SK-N-SH (cell line): ENCODE measurements around the gene SLC5A2. TPM values are rescaled to one million over a fixed set of nuclear protein-coding genes. Genes with fewer than 3 reads are reported as not detected.

Experiments used
- CTCF ChIA-PET: fragments of 300-600, 350-600 bp; formaldehyde crosslinking; extraction: SDS; loops from one replicate; lab custom pipeline; 2021; lab: Yijun Ruan, JAX
- POLR2A ChIA-PET: fragments of 350-600 bp; sonication (Branson Sonifier 250); formaldehyde crosslinking; extraction: SDS; loops from one replicate; lab custom pipeline; 2020; ENCODE audit warnings: antibody characterized with exemption, inconsistent platforms; lab: Yijun Ruan, JAX
- DNase-seq: peaks from one replicate; pipeline ENCODE4 v3.0.0; 2012
- H2AFZ ChIP-seq: fragments of 200-600 bp; sonication (generic); 2 replicates; pipeline ENCODE4 v1.8.1; 2016; ENCODE audit warnings: antibody characterized with exemption, mild to moderate bottlenecking, low read depth
- H3F3A ChIP-seq: fragments of 200-600 bp; sonication (generic); replicated peaks from 2 replicates; pipeline ENCODE3; 2016; ENCODE audit warnings: antibody characterized with exemption, mild to moderate bottlenecking; ENCODE audit not compliant: insufficient read depth
- H3K27ac ChIP-seq, 2 experiments: fragments of 200-500 bp in 1 of 2; fragments of 200-600 bp in 1 of 2; sonication (Bioruptor generic) in 1 of 2; sonication (generic), shearing (Covaris generic) in 1 of 2; 2 replicates each; pipeline versions ENCODE4 v1.5.1 to v1.6.1; 2014 to 2016; ENCODE audit warnings: low read depth in 2 of 2, inconsistent platforms in 1 of 2, low read length in 1 of 2, mild to moderate bottlenecking in 1 of 2, mixed read lengths in 1 of 2
- H3K27me3 ChIP-seq: fragments of 200-600 bp; sonication (generic), shearing (Covaris generic); 2 replicates; pipeline ENCODE4 v1.6.1; 2016; ENCODE audit warnings: mixed run types; ENCODE audit not compliant: insufficient read depth
- H3K36me3 ChIP-seq, 2 experiments: fragments of 200-500 bp in 1 of 2; fragments of 200-600 bp in 1 of 2; sonication (Bioruptor generic) in 1 of 2; sonication (generic) in 1 of 2; replicated peaks in 1 of 2; 2 replicates each; pipeline versions ENCODE3 to v1.5.1; 2014 to 2016; ENCODE audit warnings: low read length in 1 of 2, mild to moderate bottlenecking in 1 of 2; ENCODE audit not compliant: insufficient read depth in 2 of 2, control insufficient read depth in 1 of 2
- H3K4me1 ChIP-seq, 2 experiments: fragments of 200-500 bp in 1 of 2; fragments of 200-600 bp in 1 of 2; sonication (Bioruptor generic) in 1 of 2; sonication (generic), shearing (Covaris generic) in 1 of 2; 2 replicates each; pipeline versions ENCODE4 v1.5.1 to v1.6.1; 2014 to 2016; ENCODE audit warnings: low read depth in 1 of 2, low read length in 1 of 2, mixed run types in 1 of 2; ENCODE audit not compliant: insufficient read depth in 2 of 2, control insufficient read depth in 1 of 2
- H3K4me2 ChIP-seq: fragments of 200-600 bp; sonication (generic), shearing (Covaris generic); 2 replicates; pipeline ENCODE4 v1.6.1; 2017; ENCODE audit warnings: mixed run types
- H3K4me3 ChIP-seq, 2 experiments: fragments of 200-500 bp in 1 of 2; fragments of 200-600 bp in 1 of 2; sonication (Bioruptor generic) in 1 of 2; sonication (generic), shearing (Covaris generic) in 1 of 2; 2 replicates each; pipeline versions ENCODE4 v1.5.1 to v1.8.1; 2014 to 2016; ENCODE audit warnings: low read depth in 2 of 2, inconsistent platforms in 1 of 2, low read length in 1 of 2, mild to moderate bottlenecking in 1 of 2, mixed read lengths in 1 of 2, moderate library complexity in 1 of 2
- H3K79me2 ChIP-seq: fragments of 200-600 bp; sonication (generic); 2 replicates; pipeline ENCODE4 v1.8.1; 2017; ENCODE audit warnings: mild to moderate bottlenecking; ENCODE audit not compliant: insufficient read depth
- H3K9ac ChIP-seq: fragments of 200-600 bp; sonication (generic); 2 replicates; pipeline ENCODE4 v1.6.1; 2017; ENCODE audit warnings: mixed run types
- H3K9me2 ChIP-seq: fragments of 200-600 bp; sonication (generic); 2 replicates; pipeline ENCODE4 v1.6.1; 2017; ENCODE audit warnings: mixed run types
- H3K9me3 ChIP-seq: fragments of 200-600 bp; sonication (generic); 2 replicates; pipeline ENCODE4 v1.6.1; 2017; ENCODE audit warnings: mixed run types, mild to moderate bottlenecking, moderate library complexity
- H4K20me1 ChIP-seq: fragments of 200-600 bp; sonication (generic); 2 replicates; pipeline ENCODE4 v1.6.1; 2017; ENCODE audit warnings: mild to moderate bottlenecking, mixed run types; ENCODE audit not compliant: insufficient read depth
- CHD2 ChIP-seq: fragments of 150-350 bp; IDR thresholded peaks from 2 replicates; pipeline ENCODE4 v1.6.1; 2018; ENCODE audit warnings: low read length; ENCODE audit not compliant: partially characterized antibody
- ELF1 ChIP-seq: IDR thresholded peaks from 2 replicates; pipeline ENCODE4 v1.4.0; 2012
- FOXJ3 ChIP-seq: sonication (generic); formaldehyde crosslinking; IDR thresholded peaks from 2 replicates; pipeline ENCODE4 v1.5.1; 2020; ENCODE audit warnings: mild to moderate bottlenecking, missing genetic modification reagents
- POLR2AphosphoS5 ChIP-seq: IDR thresholded peaks from 2 replicates; pipeline ENCODE4 v1.6.1; 2012; ENCODE audit warnings: low read depth, low read length
- RXRA ChIP-seq: IDR thresholded peaks from 2 replicates; pipeline ENCODE4 v1.4.0; 2012; ENCODE audit warnings: low read depth, mild to moderate bottlenecking, borderline replicate concordance
- TCF12 ChIP-seq: IDR thresholded peaks from 2 replicates; pipeline ENCODE4 v1.4.0; 2012
- YY1 ChIP-seq: IDR thresholded peaks from 2 replicates; pipeline ENCODE4 v1.4.0; 2012; ENCODE audit warnings: low read depth, mild to moderate bottlenecking
- WGBS: methylation state at CpG from one replicate; pipeline ENCODE4 v1.1.6; 2017; ENCODE audit warnings: low lambda C conversion rate; 5-methylcytosine and 5-hydroxymethylcytosine counted together
- polyA plus RNA-seq, 3 experiments: library from polyadenylated mRNA; depleted of rRNA; stranded (reverse); fragments of >200 nt; gene quantifications; 2 replicates each; pipeline ENCODE4 v1.2.3, GENCODE V29; 2012
- TF ChIP-seq, protein P1 (sequence below): fragments of 200-600 bp; sonication (generic); IDR thresholded peaks from 2 replicates; pipeline ENCODE4 v1.6.1; 2017; ENCODE audit warnings: antibody characterized with exemption, mild to moderate bottlenecking, moderate library complexity
- TF ChIP-seq, protein P2 (sequence below): IDR thresholded peaks from 2 replicates; pipeline ENCODE4; 2012
- TF ChIP-seq, protein P3 (sequence below): IDR thresholded peaks from 2 replicates; pipeline ENCODE4 v1.4.0; 2012; ENCODE audit warnings: low read depth

SLC5A2 gene
- polyA plus RNA-seq, 1 of the 3 experiments (the other 2 are of a cell fraction), result 0.31 TPM

DNA sequence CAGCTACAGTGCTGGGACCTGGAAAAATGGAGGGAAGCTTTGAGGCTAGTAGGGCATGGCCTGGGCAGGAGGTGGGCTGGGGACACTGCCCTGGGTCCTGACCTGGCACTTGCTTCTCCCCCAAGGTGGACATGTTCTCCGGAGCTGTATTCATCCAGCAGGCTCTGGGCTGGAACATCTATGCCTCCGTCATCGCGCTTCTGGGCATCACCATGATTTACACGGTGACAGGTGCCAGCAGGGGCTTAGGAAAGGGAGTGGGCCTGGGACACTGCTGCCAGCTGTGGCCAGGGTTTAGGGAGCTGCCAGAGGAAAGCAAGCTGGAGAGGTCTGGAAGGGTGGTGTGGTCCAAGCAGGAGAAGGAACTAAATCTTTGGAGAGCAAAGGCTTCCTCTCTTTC is 3.1 kb downstream of the SLC5A2 start (continued):
- TF ChIP-seq, protein P1, sequence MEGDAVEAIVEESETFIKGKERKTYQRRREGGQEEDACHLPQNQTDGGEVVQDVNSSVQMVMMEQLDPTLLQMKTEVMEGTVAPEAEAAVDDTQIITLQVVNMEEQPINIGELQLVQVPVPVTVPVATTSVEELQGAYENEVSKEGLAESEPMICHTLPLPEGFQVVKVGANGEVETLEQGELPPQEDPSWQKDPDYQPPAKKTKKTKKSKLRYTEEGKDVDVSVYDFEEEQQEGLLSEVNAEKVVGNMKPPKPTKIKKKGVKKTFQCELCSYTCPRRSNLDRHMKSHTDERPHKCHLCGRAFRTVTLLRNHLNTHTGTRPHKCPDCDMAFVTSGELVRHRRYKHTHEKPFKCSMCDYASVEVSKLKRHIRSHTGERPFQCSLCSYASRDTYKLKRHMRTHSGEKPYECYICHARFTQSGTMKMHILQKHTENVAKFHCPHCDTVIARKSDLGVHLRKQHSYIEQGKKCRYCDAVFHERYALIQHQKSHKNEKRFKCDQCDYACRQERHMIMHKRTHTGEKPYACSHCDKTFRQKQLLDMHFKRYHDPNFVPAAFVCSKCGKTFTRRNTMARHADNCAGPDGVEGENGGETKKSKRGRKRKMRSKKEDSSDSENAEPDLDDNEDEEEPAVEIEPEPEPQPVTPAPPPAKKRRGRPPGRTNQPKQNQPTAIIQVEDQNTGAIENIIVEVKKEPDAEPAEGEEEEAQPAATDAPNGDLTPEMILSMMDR, result no peak
- TF ChIP-seq, protein P2, sequence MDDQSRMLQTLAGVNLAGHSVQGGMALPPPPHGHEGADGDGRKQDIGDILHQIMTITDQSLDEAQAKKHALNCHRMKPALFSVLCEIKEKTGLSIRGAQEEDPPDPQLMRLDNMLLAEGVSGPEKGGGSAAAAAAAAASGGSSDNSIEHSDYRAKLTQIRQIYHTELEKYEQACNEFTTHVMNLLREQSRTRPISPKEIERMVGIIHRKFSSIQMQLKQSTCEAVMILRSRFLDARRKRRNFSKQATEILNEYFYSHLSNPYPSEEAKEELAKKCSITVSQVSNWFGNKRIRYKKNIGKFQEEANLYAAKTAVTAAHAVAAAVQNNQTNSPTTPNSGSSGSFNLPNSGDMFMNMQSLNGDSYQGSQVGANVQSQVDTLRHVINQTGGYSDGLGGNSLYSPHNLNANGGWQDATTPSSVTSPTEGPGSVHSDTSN, result no peak
- TF ChIP-seq YY1 (no peak), ELF1 (no peak), TCF12 (no peak)
- TF ChIP-seq, protein P3, sequence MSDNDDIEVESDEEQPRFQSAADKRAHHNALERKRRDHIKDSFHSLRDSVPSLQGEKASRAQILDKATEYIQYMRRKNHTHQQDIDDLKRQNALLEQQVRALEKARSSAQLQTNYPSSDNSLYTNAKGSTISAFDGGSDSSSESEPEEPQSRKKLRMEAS, result no peak

DNA sequence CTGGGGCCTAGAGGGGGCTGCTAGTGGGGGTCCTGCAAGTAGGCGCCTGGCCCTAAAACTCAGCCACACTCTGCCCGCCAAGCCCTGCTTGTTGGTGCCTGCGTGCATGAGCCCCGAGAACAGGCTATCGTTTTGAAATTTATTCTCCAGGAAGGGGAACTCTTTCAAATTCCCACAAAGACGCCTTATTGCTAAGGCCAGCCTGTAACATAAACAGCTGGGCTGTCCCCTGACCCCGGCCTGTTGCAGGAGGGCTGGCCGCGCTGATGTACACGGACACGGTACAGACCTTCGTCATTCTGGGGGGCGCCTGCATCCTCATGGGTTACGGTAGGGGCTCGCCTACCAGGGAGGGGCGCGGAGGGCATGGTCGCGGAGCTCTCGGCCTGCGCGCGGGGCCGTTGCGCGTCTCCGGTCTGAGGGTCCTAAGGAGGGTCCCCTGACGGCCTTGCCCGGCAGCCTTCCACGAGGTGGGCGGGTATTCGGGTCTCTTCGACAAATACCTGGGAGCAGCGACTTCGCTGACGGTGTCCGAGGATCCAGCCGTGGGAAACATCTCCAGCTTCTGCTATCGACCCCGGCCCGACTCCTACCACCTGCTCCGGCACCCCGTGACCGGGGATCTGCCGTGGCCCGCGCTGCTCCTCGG is 4.3 kb downstream of the SLC5A2 start:
- no peak for TF ChIP-seq CHD2
- TF ChIP-seq RXRA, result no peak
- TF ChIP-seq, protein P3, result no peak
- no peak for TF ChIP-seq TCF12
- TF ChIP-seq FOXJ3 (CRISPR knock-in tag), result no peak
- TF ChIP-seq POLR2AphosphoS5, result no peak
- H3F3A ChIP-seq, result peaks cover 1% of the 10 kb centered on the region
- H3K9me2 ChIP-seq, result no peaks in the 10 kb centered on the region
- DNase-seq, result no peak
- H3K36me3 ChIP-seq, result peaks cover 0 to 3% of the 10 kb centered on the region in 2 experiments
- no peak overlapping the region; the same call in 1 of the 2 replicates for H2AFZ ChIP-seq
- no peaks in the 10 kb centered on the region for H3K79me2 ChIP-seq
- H3K27me3 ChIP-seq, result no peaks in the 10 kb centered on the region
- ChIA-PET CTCF (interaction anchor here (1.0 to 2.4 kb wide), 3 partner anchors 14 to 213 kb away, joined by 3 to 10 read pairs (median 7); no protein-coding TSS in a partner anchor), POLR2A (interaction anchor here (0.7 to 2.5 kb wide), 7 partner anchors 8 to 36 kb away, joined by 3 to 9 read pairs (median 6); partner anchors contain the start of gene RUSF1)
- peak overlapping the region; percentile 50 to 57 for H3K4me3 ChIP-seq
- peak overlapping the region; percentile 83 for H3K4me2 ChIP-seq
- WGBS, result 74% methylated on average over 10 of the region's 48 CpGs
- no peak overlapping the region for H3K9ac ChIP-seq
- H3K4me1 ChIP-seq, result peaks cover 0 to 16% of the 10 kb centered on the region in 2 experiments; a peak in 1 of 4 replicates
- H4K20me1 ChIP-seq, result no peaks in the 10 kb centered on the region
- no peak overlapping the region for H3K27ac ChIP-seq
- no peaks in the 10 kb centered on the region for H3K9me3 ChIP-seq
